HEK293 (cell line): Measurements from ENCODE around the gene LDB2.

Experiments used
- CTCF ChIA-PET: fragments of 350-600 bp; formaldehyde crosslinking; extraction: SDS; loops from one replicate; lab custom pipeline; 2021; ENCODE audit warnings: antibody characterized with exemption; lab: Yijun Ruan, JAX
- POLR2A ChIA-PET: fragments of 300-600 bp; formaldehyde crosslinking; extraction: SDS; loops from one replicate; lab custom pipeline; 2020; ENCODE audit warnings: antibody characterized with exemption, inconsistent platforms; lab: Yijun Ruan, JAX
- H3K27ac ChIP-seq: fragments of 200-500 bp; sonication (Bioruptor generic); 2 replicates; pipeline ENCODE4 v1.5.1; 2014; ENCODE audit warnings: low read depth, low read length, control low read depth, inconsistent platforms; ENCODE audit errors: extremely low read depth
- H3K36me3 ChIP-seq, 2 experiments: fragments of 200-500 bp in 1 of 2; sonication (Bioruptor generic) in 1 of 2; 1 replicate in 1 of 2; 2 replicates in 1 of 2; pipeline ENCODE4 v1.5.1; 2014 to 2017; ENCODE audit warnings: inconsistent platforms in 2 of 2, low read length in 2 of 2; ENCODE audit not compliant: control insufficient read depth in 2 of 2, insufficient read depth in 1 of 2
- H3K4me1 ChIP-seq: fragments of 200-500 bp; sonication (Bioruptor generic); 2 replicates; pipeline ENCODE4 v1.5.1; 2014; ENCODE audit warnings: mild to moderate bottlenecking, low read length, inconsistent platforms; ENCODE audit not compliant: control insufficient read depth, insufficient read depth
- H3K4me3 ChIP-seq: 2 replicates; pipeline ENCODE4 v1.5.1; 2011; ENCODE audit warnings: low read depth, mild to moderate bottlenecking, control low read depth, low read length, moderate library complexity
- H3K9me3 ChIP-seq: fragments of 200-500 bp; sonication (Bioruptor generic); 2 replicates; pipeline ENCODE4 v1.5.1; 2014; ENCODE audit warnings: low read depth, low read length, inconsistent platforms; ENCODE audit not compliant: control insufficient read depth, insufficient read depth
- EGR2 ChIP-seq: fragments of 450-650 bp; formaldehyde crosslinking; IDR thresholded peaks from 2 replicates; pipeline ENCODE4 v1.5.1; 2016; ENCODE audit warnings: low read depth, missing biosample characterization, missing genetic modification characterization
- HOXA7 ChIP-seq: sonication (generic); formaldehyde crosslinking; IDR thresholded peaks from 2 replicates; pipeline ENCODE4 v1.8.1; 2022; ENCODE audit warnings: missing genetic modification reagents, borderline replicate concordance
- HOXC10 ChIP-seq: sonication (generic); formaldehyde crosslinking; IDR thresholded peaks from 2 replicates; pipeline ENCODE4 v1.8.1; 2023; ENCODE audit warnings: mild to moderate bottlenecking, missing genetic modification reagents
- PRDM1 ChIP-seq: fragments of 450-650 bp; formaldehyde crosslinking; IDR thresholded peaks from 2 replicates; pipeline ENCODE4; 2016; ENCODE audit warnings: missing biosample characterization, missing genetic modification characterization
- REPIN1 ChIP-seq: fragments of 450-650 bp; formaldehyde crosslinking; IDR thresholded peaks from 2 replicates; pipeline ENCODE4 v1.5.1; 2017; ENCODE audit warnings: missing biosample characterization, missing genetic modification characterization, low read depth
- SCRT1 ChIP-seq: fragments of 450-650 bp; formaldehyde crosslinking; IDR thresholded peaks from 2 replicates; pipeline ENCODE4 v1.5.1; 2016; ENCODE audit warnings: missing biosample characterization, missing genetic modification characterization, borderline replicate concordance
- TCF7L2 ChIP-seq: IDR thresholded peaks from 2 replicates; pipeline ENCODE4 v1.6.1; 2011; ENCODE audit warnings: low read depth, mild to moderate bottlenecking, inconsistent platforms, low read length, moderate library complexity, borderline replicate concordance
- ZBTB48 ChIP-seq: fragments of 450-650 bp; formaldehyde crosslinking; IDR thresholded peaks from 2 replicates; pipeline ENCODE4 v1.5.1; 2016; ENCODE audit warnings: missing biosample characterization, missing genetic modification characterization
- ZBTB8A ChIP-seq: fragments of 450-650 bp; formaldehyde crosslinking; IDR thresholded peaks from 2 replicates; pipeline ENCODE4 v1.5.1; 2016; ENCODE audit warnings: missing biosample characterization, missing genetic modification characterization
- ZNF10 ChIP-seq: fragments of 450-650 bp; formaldehyde crosslinking; IDR thresholded peaks from 2 replicates; pipeline ENCODE4 v1.5.1; 2017; ENCODE audit warnings: missing biosample characterization, missing genetic modification characterization
- ZNF211 ChIP-seq: fragments of 450-650 bp; formaldehyde crosslinking; IDR thresholded peaks from 2 replicates; pipeline ENCODE4 v1.5.1; 2016; ENCODE audit warnings: low read depth, missing biosample characterization, missing genetic modification characterization
- ZNF214 ChIP-seq: fragments of 450-650 bp; formaldehyde crosslinking; IDR thresholded peaks from 2 replicates; pipeline ENCODE4 v1.5.1; 2017; ENCODE audit warnings: missing biosample characterization, mild to moderate bottlenecking, missing genetic modification characterization, borderline replicate concordance
- ZNF521 ChIP-seq: fragments of 450-650 bp; formaldehyde crosslinking; IDR thresholded peaks from 2 replicates; pipeline ENCODE4 v1.5.1; 2017; ENCODE audit warnings: missing biosample characterization, mild to moderate bottlenecking, missing genetic modification characterization
- ZNF548 ChIP-seq: fragments of 450-650 bp; formaldehyde crosslinking; IDR thresholded peaks from 2 replicates; pipeline ENCODE4 v1.5.1; 2016; ENCODE audit warnings: missing biosample characterization, missing genetic modification characterization
- ZNF571 ChIP-seq: fragments of 450-650 bp; formaldehyde crosslinking; IDR thresholded peaks from 2 replicates; pipeline ENCODE4 v1.5.0; 2017; ENCODE audit warnings: missing biosample characterization, missing genetic modification characterization
- ZNF585B ChIP-seq: fragments of 450-650 bp; formaldehyde crosslinking; IDR thresholded peaks from 2 replicates; pipeline ENCODE4 v1.5.1; 2016; ENCODE audit warnings: missing biosample characterization, missing genetic modification characterization
- ZNF629 ChIP-seq: fragments of 450-650 bp; formaldehyde crosslinking; IDR thresholded peaks from 2 replicates; pipeline ENCODE4 v1.5.1; 2017; ENCODE audit warnings: missing biosample characterization, missing genetic modification characterization
- ZNF654 ChIP-seq: fragments of 450-650 bp; formaldehyde crosslinking; IDR thresholded peaks from 2 replicates; pipeline ENCODE4 v1.5.1; 2016; ENCODE audit warnings: low read depth, missing biosample characterization, missing genetic modification characterization
- ZNF707 ChIP-seq: fragments of 450-650 bp; formaldehyde crosslinking; IDR thresholded peaks from 2 replicates; pipeline ENCODE4 v1.5.1; 2016; ENCODE audit warnings: missing biosample characterization, missing genetic modification characterization
- ZNF747 ChIP-seq: fragments of 450-650 bp; formaldehyde crosslinking; IDR thresholded peaks from 2 replicates; pipeline ENCODE4 v1.5.1; 2016; ENCODE audit warnings: missing biosample characterization, missing genetic modification characterization
- ZNF785 ChIP-seq: fragments of 450-650 bp; formaldehyde crosslinking; IDR thresholded peaks from 2 replicates; pipeline ENCODE4 v1.5.1; 2016; ENCODE audit warnings: missing biosample characterization, missing genetic modification characterization
- TF ChIP-seq, protein P1 (sequence below): fragments of 450-650 bp; formaldehyde crosslinking; IDR thresholded peaks from 2 replicates; pipeline ENCODE4 v1.5.1; 2016; ENCODE audit warnings: missing biosample characterization, missing genetic modification characterization, low read depth
- TF ChIP-seq, protein P2 (sequence below): fragments of 450-650 bp; formaldehyde crosslinking; IDR thresholded peaks from 2 replicates; pipeline ENCODE4 v1.5.1; 2016; ENCODE audit warnings: missing biosample characterization, missing genetic modification characterization
- TF ChIP-seq, protein P3 (sequence below): fragments of 450-650 bp; formaldehyde crosslinking; IDR thresholded peaks from 2 replicates; pipeline ENCODE4 v1.5.1; 2017; ENCODE audit warnings: missing biosample characterization, missing genetic modification characterization
- TF ChIP-seq, protein P4 (sequence below): IDR thresholded peaks from 2 replicates; pipeline ENCODE4 v1.6.1; 2011; ENCODE audit warnings: mild to moderate bottlenecking, low read depth, low read length, borderline replicate concordance

LDB2 gene

DNA sequence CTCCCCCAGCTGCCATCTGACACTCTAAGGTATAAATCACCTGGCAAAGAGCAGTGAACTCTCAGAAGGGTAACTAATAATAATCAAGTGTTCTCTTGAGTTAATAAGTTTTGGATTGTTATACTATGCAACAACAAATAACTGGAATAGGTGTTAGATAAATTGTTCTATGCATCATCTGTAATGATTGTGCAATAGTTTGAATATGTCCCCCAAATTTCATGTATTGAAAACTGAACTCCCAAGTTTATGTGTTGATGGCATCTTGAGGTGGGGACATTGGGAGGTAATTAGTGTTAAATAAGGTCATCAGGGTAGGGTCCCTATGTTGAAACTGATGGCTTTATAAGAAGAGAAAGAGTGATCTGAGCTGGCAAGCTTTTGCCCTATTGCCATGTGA lies 399.5 kb downstream of the LDB2 start:
- Histone ChIP-seq H3K27ac (no peak overlapping the region), H3K36me3 (no peaks in the 10 kb centered on the region), H3K4me1 (no peaks in the 10 kb centered on the region), H3K9me3 (no peaks in the 10 kb centered on the region), H3K4me3 (no peak overlapping the region)
- ChIA-PET POLR2A (no interaction called here), CTCF (interaction anchor here (0.7 kb wide), 1 partner anchor 42 kb away, joined by 5 read pairs; no protein-coding TSS in a partner anchor)
- TF ChIP-seq ZNF785 (tag by site-specific recombination) (no peak), REPIN1 (tag by site-specific recombination) (no peak), EGR2 (tag by site-specific recombination) (no peak), ZNF585B (no peak), PRDM1 (no peak), TCF7L2 (no peak), ZBTB48 (no peak)
- TF ChIP-seq, protein P1, sequence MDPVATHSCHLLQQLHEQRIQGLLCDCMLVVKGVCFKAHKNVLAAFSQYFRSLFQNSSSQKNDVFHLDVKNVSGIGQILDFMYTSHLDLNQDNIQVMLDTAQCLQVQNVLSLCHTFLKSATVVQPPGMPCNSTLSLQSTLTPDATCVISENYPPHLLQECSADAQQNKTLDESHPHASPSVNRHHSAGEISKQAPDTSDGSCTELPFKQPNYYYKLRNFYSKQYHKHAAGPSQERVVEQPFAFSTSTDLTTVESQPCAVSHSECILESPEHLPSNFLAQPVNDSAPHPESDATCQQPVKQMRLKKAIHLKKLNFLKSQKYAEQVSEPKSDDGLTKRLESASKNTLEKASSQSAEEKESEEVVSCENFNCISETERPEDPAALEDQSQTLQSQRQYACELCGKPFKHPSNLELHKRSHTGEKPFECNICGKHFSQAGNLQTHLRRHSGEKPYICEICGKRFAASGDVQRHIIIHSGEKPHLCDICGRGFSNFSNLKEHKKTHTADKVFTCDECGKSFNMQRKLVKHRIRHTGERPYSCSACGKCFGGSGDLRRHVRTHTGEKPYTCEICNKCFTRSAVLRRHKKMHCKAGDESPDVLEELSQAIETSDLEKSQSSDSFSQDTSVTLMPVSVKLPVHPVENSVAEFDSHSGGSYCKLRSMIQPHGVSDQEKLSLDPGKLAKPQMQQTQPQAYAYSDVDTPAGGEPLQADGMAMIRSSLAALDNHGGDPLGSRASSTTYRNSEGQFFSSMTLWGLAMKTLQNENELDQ (tag by site-specific recombination), result no peak
- TF ChIP-seq, protein P2, sequence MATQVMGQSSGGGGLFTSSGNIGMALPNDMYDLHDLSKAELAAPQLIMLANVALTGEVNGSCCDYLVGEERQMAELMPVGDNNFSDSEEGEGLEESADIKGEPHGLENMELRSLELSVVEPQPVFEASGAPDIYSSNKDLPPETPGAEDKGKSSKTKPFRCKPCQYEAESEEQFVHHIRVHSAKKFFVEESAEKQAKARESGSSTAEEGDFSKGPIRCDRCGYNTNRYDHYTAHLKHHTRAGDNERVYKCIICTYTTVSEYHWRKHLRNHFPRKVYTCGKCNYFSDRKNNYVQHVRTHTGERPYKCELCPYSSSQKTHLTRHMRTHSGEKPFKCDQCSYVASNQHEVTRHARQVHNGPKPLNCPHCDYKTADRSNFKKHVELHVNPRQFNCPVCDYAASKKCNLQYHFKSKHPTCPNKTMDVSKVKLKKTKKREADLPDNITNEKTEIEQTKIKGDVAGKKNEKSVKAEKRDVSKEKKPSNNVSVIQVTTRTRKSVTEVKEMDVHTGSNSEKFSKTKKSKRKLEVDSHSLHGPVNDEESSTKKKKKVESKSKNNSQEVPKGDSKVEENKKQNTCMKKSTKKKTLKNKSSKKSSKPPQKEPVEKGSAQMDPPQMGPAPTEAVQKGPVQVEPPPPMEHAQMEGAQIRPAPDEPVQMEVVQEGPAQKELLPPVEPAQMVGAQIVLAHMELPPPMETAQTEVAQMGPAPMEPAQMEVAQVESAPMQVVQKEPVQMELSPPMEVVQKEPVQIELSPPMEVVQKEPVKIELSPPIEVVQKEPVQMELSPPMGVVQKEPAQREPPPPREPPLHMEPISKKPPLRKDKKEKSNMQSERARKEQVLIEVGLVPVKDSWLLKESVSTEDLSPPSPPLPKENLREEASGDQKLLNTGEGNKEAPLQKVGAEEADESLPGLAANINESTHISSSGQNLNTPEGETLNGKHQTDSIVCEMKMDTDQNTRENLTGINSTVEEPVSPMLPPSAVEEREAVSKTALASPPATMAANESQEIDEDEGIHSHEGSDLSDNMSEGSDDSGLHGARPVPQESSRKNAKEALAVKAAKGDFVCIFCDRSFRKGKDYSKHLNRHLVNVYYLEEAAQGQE (tag by site-specific recombination), result no peak
- TF ChIP-seq, protein P3, sequence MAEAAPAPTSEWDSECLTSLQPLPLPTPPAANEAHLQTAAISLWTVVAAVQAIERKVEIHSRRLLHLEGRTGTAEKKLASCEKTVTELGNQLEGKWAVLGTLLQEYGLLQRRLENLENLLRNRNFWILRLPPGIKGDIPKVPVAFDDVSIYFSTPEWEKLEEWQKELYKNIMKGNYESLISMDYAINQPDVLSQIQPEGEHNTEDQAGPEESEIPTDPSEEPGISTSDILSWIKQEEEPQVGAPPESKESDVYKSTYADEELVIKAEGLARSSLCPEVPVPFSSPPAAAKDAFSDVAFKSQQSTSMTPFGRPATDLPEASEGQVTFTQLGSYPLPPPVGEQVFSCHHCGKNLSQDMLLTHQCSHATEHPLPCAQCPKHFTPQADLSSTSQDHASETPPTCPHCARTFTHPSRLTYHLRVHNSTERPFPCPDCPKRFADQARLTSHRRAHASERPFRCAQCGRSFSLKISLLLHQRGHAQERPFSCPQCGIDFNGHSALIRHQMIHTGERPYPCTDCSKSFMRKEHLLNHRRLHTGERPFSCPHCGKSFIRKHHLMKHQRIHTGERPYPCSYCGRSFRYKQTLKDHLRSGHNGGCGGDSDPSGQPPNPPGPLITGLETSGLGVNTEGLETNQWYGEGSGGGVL (tag by site-specific recombination), result no peak

DNA sequence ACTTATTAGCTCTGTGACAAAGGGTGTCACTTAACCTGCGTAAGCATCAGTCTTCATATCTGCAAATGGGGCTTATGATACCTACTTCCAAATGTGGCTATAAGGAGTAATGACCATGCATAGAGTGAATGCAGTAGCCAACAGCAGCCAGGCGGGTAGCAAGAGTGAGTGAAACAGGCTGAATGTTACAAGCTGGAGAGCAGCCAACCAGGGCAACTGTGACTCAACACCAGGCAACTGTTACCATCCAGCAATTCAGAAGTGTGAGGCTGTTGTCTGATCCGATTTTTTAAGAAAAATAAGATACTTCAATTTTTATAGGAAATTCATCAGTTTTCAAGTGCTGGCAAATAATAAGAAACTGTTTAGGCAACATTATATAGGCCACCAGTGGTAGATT lies 401.9 kb downstream of the LDB2 start:
- Histone ChIP-seq H3K27ac (no peak overlapping the region), H3K36me3 (no peaks in the 10 kb centered on the region), H3K9me3 (no peaks in the 10 kb centered on the region), H3K4me1 (no peaks in the 10 kb centered on the region), H3K4me3 (no peak overlapping the region)
- ChIA-PET POLR2A (no interaction called here), CTCF (no interaction called here)
- TF ChIP-seq ZNF654 (tag by site-specific recombination) (no peak), SCRT1 (tag by site-specific recombination) (no peak), ZNF629 (tag by site-specific recombination) (no peak), ZNF571 (no peak), ZBTB8A (tag by site-specific recombination) (no peak), ZNF211 (no peak), ZNF707 (tag by site-specific recombination) (no peak), ZNF214 (no peak), HOXC10 (CRISPR knock-in tag) (no peak), ZNF747 (tag by site-specific recombination) (no peak), ZNF10 (no peak), ZNF521 (tag by site-specific recombination) (no peak), HOXA7 (CRISPR knock-in tag) (no peak), ZNF548 (tag by site-specific recombination) (no peak)
- TF ChIP-seq, protein P4, sequence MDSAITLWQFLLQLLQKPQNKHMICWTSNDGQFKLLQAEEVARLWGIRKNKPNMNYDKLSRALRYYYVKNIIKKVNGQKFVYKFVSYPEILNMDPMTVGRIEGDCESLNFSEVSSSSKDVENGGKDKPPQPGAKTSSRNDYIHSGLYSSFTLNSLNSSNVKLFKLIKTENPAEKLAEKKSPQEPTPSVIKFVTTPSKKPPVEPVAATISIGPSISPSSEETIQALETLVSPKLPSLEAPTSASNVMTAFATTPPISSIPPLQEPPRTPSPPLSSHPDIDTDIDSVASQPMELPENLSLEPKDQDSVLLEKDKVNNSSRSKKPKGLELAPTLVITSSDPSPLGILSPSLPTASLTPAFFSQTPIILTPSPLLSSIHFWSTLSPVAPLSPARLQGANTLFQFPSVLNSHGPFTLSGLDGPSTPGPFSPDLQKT, result no peak
- TF ChIP-seq, protein P3 (tag by site-specific recombination), result no peak
